LNCAP (cell line): ENCODE measurements around the gene ANKRD45.

Experiments used
- TF ChIP-seq, protein P1 (sequence below): fragments of 450-650 bp; IDR thresholded peaks from 2 replicates; pipeline ENCODE4 v1.5.1; 2017; ENCODE audit warnings: mild to moderate bottlenecking

ANKRD45 gene, protein sequence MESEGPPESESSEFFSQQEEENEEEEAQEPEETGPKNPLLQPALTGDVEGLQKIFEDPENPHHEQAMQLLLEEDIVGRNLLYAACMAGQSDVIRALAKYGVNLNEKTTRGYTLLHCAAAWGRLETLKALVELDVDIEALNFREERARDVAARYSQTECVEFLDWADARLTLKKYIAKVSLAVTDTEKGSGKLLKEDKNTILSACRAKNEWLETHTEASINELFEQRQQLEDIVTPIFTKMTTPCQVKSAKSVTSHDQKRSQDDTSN

DNA sequence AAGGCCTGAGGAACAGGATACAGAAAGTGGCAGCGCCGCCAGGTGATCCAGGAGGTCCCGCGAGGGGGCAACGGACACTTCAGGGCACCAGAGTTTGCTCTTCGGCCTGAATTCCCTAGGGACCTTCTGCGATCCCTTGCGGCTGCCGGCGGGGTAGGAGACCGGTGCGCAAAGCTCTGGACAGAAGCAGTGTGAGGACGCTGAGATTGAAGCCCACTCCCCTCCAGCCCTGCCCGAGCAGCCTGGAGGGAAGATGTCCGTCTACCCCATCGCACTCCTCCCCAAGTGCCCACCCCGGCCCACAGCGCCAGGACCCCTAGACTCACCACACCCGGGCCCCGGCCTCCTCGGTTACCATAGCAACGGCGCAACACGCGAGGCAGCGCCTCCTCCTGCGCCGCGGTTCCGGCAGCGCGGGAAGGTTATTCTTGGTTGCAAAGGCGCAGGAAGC, at the start of gene ANKRD45:
Gene ANKRD45 (minus strand): TSS at position 361 of the 451 bp plus-strand sequence. CDS start 10,433 bp downstream, outside the sequence.
- TF ChIP-seq, protein P1, sequence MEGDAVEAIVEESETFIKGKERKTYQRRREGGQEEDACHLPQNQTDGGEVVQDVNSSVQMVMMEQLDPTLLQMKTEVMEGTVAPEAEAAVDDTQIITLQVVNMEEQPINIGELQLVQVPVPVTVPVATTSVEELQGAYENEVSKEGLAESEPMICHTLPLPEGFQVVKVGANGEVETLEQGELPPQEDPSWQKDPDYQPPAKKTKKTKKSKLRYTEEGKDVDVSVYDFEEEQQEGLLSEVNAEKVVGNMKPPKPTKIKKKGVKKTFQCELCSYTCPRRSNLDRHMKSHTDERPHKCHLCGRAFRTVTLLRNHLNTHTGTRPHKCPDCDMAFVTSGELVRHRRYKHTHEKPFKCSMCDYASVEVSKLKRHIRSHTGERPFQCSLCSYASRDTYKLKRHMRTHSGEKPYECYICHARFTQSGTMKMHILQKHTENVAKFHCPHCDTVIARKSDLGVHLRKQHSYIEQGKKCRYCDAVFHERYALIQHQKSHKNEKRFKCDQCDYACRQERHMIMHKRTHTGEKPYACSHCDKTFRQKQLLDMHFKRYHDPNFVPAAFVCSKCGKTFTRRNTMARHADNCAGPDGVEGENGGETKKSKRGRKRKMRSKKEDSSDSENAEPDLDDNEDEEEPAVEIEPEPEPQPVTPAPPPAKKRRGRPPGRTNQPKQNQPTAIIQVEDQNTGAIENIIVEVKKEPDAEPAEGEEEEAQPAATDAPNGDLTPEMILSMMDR = no peak

GRCh38 chr1:173717238-173717637, 47.6 kb upstream of the ANKRD45 start:
- TF ChIP-seq, protein P1 = no peak

DNA sequence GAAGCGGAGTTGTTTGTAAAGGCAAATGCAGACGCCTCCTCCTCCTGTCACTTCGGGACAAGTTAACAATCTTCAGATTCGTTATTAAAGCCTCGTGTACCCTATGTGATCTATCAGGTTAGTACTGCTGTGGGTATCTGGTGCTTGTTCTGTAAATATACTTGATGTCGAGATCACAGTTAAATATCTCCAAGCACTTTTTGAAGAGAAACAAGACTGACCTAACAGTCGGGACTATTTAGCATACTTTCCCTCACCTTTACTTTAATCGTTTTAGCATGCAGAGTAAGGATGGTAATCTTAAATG, 45.8 kb upstream of the ANKRD45 start:
- TF ChIP-seq, protein P1 = no peak

DNA sequence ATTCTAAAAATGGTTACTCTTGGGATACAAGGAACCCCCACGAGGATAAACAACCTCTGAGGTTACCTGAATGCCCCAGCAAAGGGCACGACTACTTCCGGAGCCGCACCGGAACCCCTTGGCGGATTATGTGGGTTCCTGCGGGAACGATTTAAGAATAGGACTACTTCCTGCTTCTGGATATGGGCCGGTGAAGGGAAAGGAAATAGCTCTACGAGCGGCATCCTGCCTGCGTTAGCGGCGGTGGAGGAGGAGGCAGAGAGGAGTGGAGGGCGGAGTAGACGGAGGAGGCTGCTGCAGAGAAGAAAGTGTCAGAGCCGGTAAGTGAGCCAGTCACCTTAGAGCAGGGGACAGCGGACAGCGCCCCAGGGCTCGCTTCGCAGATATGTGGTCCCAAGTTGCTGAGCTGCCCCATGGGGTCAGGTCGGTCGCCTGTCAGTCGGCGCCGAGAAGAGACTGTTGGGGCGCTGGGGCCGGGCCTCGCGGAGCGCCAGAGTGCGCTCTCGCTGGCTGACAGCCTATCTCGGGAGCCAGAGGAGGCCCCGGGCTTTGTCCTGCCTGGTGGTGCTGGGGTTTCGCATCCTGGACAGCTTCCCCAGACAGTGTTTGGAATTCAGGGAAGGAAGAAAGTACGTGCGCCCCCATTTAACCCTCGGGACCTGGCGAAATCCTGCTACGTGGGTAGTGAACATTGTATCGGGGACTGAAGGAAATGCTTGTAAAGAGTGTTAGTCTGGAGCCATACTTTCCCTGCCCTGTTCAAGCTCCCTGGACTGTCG, 45.3 kb upstream of the ANKRD45 start, which contains the start of gene KLHL20:
Gene KLHL20 (plus strand): TSS at position 223 of the 779 bp plus-strand sequence. CDS start 1,063 bp downstream, outside the sequence.
- TF ChIP-seq, protein P1 = no peak; the same call in 1 of the 2 replicates

GRCh38 chr1:173714441-173714758, 44.7 kb upstream of the ANKRD45 start:
- TF ChIP-seq, protein P1 = no peak

- TF ChIP-seq, protein P1 = no peak
These were observed 39.1 kb upstream of the ANKRD45 start for GRCh38 chr1:173708787-173709186.

GRCh38 chr1:173705117-173705516, 35.5 kb upstream of the ANKRD45 start:
- TF ChIP-seq, protein P1 = no peak
